HFFc6 (cell line): Measurements from ENCODE around the gene BECN2. TPM values are rescaled to one million over a fixed set of nuclear protein-coding genes. Genes with fewer than 3 reads are reported as not detected.

Experiments used
- DNase-seq: peaks from one replicate; pipeline ENCODE4 v3.0.0-alpha.2; 2018
- H3K27ac Mint-ChIP-seq: 2 replicates; pipeline ENCODE4 v1.8.0; 2020; ENCODE audit warnings: mild to moderate bottlenecking, mixed read lengths
- H3K27me3 Mint-ChIP-seq: 2 replicates; pipeline ENCODE4 v1.8.0; 2021; ENCODE audit warnings: mild to moderate bottlenecking, moderate library complexity, mixed read lengths; ENCODE audit not compliant: insufficient read depth
- H3K36me3 Mint-ChIP-seq: 2 replicates; pipeline ENCODE4 v1.8.0; 2021; ENCODE audit warnings: low read depth, mixed read lengths
- H3K4me1 Mint-ChIP-seq: 2 replicates; pipeline ENCODE4 v1.8.0; 2020; ENCODE audit warnings: low read depth, mixed read lengths
- H3K4me3 Mint-ChIP-seq: 2 replicates; pipeline ENCODE4 v1.8.0; 2020; ENCODE audit warnings: mild to moderate bottlenecking, moderate library complexity, mixed read lengths
- H3K9me3 Mint-ChIP-seq: 2 replicates; pipeline ENCODE4 v1.8.0; 2020; ENCODE audit warnings: mild to moderate bottlenecking, mixed read lengths
- total RNA-seq, 6 experiments: library from RNA; stranded (reverse); fragmentation: NEBNext Ultra II Directional; extraction: Animal tissue kit (Norgen Biotek cat#: 25700); gene quantifications; 2 replicates in 1 of 6; 3 replicates in 5 of 6; pipeline ENCODE4 v1.2.3, GENCODE V29; 2021
- TF ChIP-seq, protein P1 (sequence below): fragments of 200-600 bp; sonication (generic); IDR thresholded peaks from 2 replicates; pipeline ENCODE4 v1.5.0; 2021; ENCODE audit warnings: antibody characterized with exemption, mild to moderate bottlenecking

The BECN2 gene
- total RNA-seq, 6 experiments from 2014 or later, result not detected

DNA sequence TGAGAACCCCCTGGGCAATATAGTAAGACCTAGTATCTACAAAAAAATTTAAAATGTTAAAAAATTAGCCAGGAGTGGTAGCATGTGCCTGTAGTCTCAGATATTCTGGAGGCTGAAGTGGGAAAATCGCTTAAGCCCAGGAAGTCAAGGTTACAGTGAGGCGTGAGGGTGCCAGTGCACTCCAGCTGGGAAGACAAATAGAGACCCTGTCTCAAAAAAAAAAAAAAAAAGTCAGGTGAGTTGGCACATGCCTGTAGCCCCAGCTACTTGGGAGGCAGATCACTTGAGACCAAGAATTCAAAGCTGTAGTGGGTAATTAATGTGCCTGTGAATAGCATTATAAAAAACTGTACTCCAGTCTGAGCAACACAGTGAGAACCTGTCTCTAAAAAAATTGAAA lies 4.6 kb downstream of the BECN2 start:
- H3K4me3 Mint-ChIP-seq, result no peak overlapping the region

DNA sequence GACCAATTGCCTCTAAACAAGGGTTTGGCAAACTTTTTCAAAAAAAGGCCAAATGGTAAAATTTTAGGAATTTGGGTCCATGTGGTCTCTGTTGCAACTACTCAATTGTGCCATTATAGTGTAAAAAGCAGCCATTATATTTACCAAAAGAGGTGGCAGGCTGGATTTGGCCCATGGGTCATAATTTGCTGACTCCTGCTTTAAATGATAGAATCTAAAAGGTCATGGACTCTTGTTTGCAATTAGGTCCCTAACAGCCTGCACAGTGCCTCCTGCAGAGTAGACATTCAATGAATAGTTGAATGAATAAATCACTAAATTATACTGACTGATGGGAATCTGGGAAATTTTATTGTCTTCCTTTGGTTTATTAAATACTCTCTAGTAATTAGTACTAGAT lies 6.2 kb downstream of the BECN2 start:
- no peak overlapping the region for H3K27ac Mint-ChIP-seq
- DNase-seq, result no peak
- no peaks in the 10 kb centered on the region; the same call in none of the 2 replicates for H3K27me3 Mint-ChIP-seq
- H3K9me3 Mint-ChIP-seq, result no peaks in the 10 kb centered on the region
- H3K36me3 Mint-ChIP-seq, result no peaks in the 10 kb centered on the region
- no peaks in the 10 kb centered on the region for H3K4me1 Mint-ChIP-seq
- TF ChIP-seq, protein P1, sequence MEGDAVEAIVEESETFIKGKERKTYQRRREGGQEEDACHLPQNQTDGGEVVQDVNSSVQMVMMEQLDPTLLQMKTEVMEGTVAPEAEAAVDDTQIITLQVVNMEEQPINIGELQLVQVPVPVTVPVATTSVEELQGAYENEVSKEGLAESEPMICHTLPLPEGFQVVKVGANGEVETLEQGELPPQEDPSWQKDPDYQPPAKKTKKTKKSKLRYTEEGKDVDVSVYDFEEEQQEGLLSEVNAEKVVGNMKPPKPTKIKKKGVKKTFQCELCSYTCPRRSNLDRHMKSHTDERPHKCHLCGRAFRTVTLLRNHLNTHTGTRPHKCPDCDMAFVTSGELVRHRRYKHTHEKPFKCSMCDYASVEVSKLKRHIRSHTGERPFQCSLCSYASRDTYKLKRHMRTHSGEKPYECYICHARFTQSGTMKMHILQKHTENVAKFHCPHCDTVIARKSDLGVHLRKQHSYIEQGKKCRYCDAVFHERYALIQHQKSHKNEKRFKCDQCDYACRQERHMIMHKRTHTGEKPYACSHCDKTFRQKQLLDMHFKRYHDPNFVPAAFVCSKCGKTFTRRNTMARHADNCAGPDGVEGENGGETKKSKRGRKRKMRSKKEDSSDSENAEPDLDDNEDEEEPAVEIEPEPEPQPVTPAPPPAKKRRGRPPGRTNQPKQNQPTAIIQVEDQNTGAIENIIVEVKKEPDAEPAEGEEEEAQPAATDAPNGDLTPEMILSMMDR, result no peak
- H3K4me3 Mint-ChIP-seq, result no peak overlapping the region

More for the DNA sequence above, 4.6 kb downstream of the BECN2 start:
- H3K27me3 Mint-ChIP-seq, result peaks cover 2% of the 10 kb centered on the region
- no peaks in the 10 kb centered on the region for H3K9me3 Mint-ChIP-seq
- no peak for DNase-seq
- H3K4me1 Mint-ChIP-seq, result no peaks in the 10 kb centered on the region
- H3K36me3 Mint-ChIP-seq, result no peaks in the 10 kb centered on the region
- TF ChIP-seq, protein P1, result no peak
- no peak overlapping the region for H3K27ac Mint-ChIP-seq

DNA sequence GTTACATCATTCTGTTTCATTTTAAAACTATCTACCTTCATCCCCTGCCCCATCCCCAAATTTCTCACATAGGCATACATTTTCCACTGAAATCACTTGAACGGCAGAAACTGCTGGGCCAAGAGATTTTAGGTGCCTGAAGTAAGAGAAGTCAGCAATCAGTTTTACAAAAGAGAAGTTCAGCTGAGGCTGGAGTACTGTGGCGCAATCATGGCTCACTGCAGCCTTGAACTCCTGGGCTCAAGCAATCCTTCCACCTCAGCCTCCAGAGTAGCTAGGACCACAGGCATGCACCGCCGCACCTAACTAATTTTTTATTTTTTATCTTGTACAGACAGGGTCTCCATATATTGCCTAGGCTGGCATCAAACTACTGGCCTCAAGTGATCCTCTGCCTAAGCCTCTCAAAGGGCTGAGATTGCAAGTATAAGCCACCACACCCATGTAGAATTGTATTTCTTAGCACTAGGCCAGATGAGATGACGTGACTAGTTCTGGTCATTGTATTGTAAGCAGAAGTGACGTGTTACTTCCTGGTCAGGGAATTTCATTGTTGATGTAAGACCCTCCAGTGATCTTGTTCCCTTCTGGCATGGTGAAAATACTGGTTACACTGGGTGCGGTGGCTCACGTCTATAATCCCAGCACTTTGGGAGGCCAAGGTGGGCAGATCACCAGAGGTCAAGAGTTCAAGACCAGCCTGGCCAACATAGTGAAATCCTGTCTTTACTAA lies 7.1 kb downstream of the BECN2 start:
- Mint-ChIP-seq H3K4me3 (no peak overlapping the region), H3K27me3 (no peaks in the 10 kb centered on the region; the same call in none of the 2 replicates), H3K9me3 (no peaks in the 10 kb centered on the region), H3K27ac (no peak overlapping the region), H3K36me3 (no peaks in the 10 kb centered on the region), H3K4me1 (no peaks in the 10 kb centered on the region)
- no peak for DNase-seq
- TF ChIP-seq, protein P1, result no peak

DNA sequence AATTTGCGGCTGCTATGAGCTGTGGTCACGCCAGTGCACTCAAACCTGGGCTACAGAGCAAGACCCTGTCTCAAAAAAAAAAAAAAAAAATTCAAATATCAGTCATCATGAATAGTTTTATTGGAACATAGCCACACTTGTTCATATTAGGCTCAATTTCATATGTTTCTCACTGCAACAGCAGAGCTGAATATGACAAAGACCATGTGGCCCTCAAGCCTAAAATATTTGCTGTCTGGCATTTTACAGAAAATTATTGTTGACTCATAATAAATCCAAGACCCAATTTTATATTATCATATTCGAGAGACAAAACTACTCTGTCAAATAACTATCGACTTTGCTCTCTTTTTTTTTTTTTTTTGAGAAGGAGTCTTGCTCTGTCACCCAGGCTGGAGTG lies 11.0 kb downstream of the BECN2 start:
- Mint-ChIP-seq H3K4me3 (no peak overlapping the region), H3K27ac (no peak overlapping the region), H3K36me3 (no peaks in the 10 kb centered on the region), H3K27me3 (peaks cover 7% of the 10 kb centered on the region; the same call in 1 of the 2 replicates), H3K4me1 (peaks cover 14% of the 10 kb centered on the region), H3K9me3 (no peaks in the 10 kb centered on the region)
- no peak for DNase-seq
- TF ChIP-seq, protein P1, result no peak

DNA sequence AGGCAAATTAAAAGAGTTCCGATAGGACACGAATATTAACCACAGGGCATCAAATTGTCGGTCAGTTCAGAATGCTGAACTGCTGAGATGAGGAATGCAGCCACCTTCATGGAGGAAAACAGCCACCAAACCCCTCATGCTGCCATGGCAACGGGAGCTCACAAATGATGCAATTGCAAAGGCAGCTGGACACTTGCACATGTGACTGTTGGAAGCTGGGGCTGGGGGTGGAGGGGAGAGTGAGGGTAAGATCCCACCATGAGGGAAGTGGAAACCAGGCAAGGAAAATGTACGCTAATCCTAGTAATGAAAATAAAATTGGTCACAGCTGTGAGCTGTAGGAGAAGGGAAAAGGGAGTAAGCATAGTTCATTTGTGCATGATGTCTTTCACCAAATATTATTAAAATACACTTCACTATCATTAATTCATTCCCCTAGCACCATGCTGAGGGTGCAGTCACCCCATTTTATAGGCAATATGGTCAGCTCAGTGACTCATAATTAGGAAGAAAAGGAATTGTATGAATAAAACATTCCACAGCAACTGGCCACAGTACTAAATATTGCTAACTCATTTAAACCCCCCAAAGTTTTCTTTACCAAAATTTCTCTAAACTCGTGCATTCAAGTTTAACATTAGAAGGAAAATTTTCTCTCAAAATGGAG lies 15.3 kb downstream of the BECN2 start:
- TF ChIP-seq, protein P1, result no peak
- Mint-ChIP-seq H3K27me3 (peaks cover 7% of the 10 kb centered on the region; the same call in 1 of the 2 replicates), H3K36me3 (no peaks in the 10 kb centered on the region), H3K9me3 (no peaks in the 10 kb centered on the region), H3K27ac (0 out of 2 replicates have a peak overlapping the region, but pooled peaks have one; percentile 40), H3K4me1 (peaks cover 16% of the 10 kb centered on the region), H3K4me3 (peak overlapping the region; percentile 36; the same call in 1 of the 2 replicates)
- no peak for DNase-seq
